GM23248 (cell line): ENCODE data around the gene INKA2. TPM values are rescaled to one million over a fixed set of nuclear protein-coding genes. Genes with fewer than 3 reads are reported as not detected.

ENCODE experiments used
- DNase-seq: peaks from one replicate; pipeline ENCODE4 v3.0.0-alpha.2; 2015
- H2AFZ ChIP-seq: fragments of 200-600 bp; sonication (generic); 2 replicates; pipeline ENCODE4 v1.6.1; 2016; ENCODE audit warnings: antibody characterized with exemption
- H3F3A ChIP-seq: fragments of 200-600 bp; sonication (generic); 2 replicates; pipeline ENCODE4 v1.6.1; 2016; ENCODE audit warnings: mild to moderate bottlenecking, antibody characterized with exemption, mixed run types; ENCODE audit not compliant: insufficient read depth
- H3K27ac ChIP-seq: fragments of 200-600 bp; sonication (generic); 2 replicates; pipeline ENCODE4 v1.5.1; 2016; ENCODE audit warnings: mild to moderate bottlenecking
- H3K27me3 ChIP-seq: fragments of 200-600 bp; sonication (generic); replicated peaks from 2 replicates; pipeline ENCODE4 v1.6.1; 2016; ENCODE audit warnings: mild to moderate bottlenecking; ENCODE audit not compliant: insufficient read depth
- H3K36me3 ChIP-seq: fragments of 200-600 bp; sonication (generic); 2 replicates; pipeline ENCODE4 v1.6.1; 2016; ENCODE audit warnings: low read depth, mild to moderate bottlenecking
- H3K4me1 ChIP-seq: fragments of 200-600 bp; sonication (generic); 2 replicates; pipeline ENCODE4 v1.6.1; 2016; ENCODE audit warnings: mild to moderate bottlenecking; ENCODE audit not compliant: insufficient read depth
- H3K4me2 ChIP-seq: fragments of 200-600 bp; sonication (generic); one replicate; pipeline ENCODE4 v1.6.1; 2016; ENCODE audit warnings: mild to moderate bottlenecking; ENCODE audit not compliant: unreplicated experiment
- H3K4me3 ChIP-seq: fragments of 200-600 bp; sonication (generic); 2 replicates; pipeline ENCODE4 v1.5.1; 2016; ENCODE audit warnings: mild to moderate bottlenecking
- H3K79me2 ChIP-seq: fragments of 200-600 bp; sonication (generic); 2 replicates; pipeline ENCODE4 v1.6.1; 2016; ENCODE audit warnings: mild to moderate bottlenecking; ENCODE audit not compliant: insufficient read depth
- H3K9ac ChIP-seq: fragments of 200-600 bp; sonication (generic); 2 replicates; pipeline ENCODE4 v1.6.1; 2016; ENCODE audit warnings: mild to moderate bottlenecking
- H3K9me2 ChIP-seq: fragments of 200-600 bp; sonication (generic); 2 replicates; pipeline ENCODE4 v1.6.1; 2016; ENCODE audit warnings: mixed run types, mild to moderate bottlenecking, moderate library complexity; ENCODE audit not compliant: insufficient read depth
- H3K9me3 ChIP-seq: fragments of 200-600 bp; sonication (generic); one replicate; pipeline ENCODE4 v1.6.1; 2017; ENCODE audit warnings: low read depth
- H4K20me1 ChIP-seq: fragments of 200-600 bp; sonication (generic); 2 replicates; pipeline ENCODE4 v1.6.0; 2016; ENCODE audit not compliant: insufficient read depth
- EZH2 ChIP-seq: fragments of 200-600 bp; sonication (generic); IDR thresholded peaks from 2 replicates; pipeline ENCODE4 v1.6.1; 2018; ENCODE audit warnings: antibody characterized with exemption, mild to moderate bottlenecking; ENCODE audit not compliant: insufficient read depth, poor library complexity, severe bottlenecking
- EZH2phosphoT487 ChIP-seq: fragments of 200-600 bp; sonication (generic); IDR thresholded peaks from 2 replicates; pipeline ENCODE4 v1.6.1; 2018; ENCODE audit warnings: antibody characterized with exemption, moderate library complexity, mild to moderate bottlenecking, low read depth; ENCODE audit not compliant: insufficient read depth
- WGBS, 2 experiments: methylation state at CpG; one replicate each; pipeline ENCODE4 v1.1.6; 2015 to 2017; ENCODE audit warnings: low lambda C conversion rate in 2 of 2, low coverage in 1 of 2; ENCODE audit errors: missing lambda C conversion rate in 2 of 2; 5-methylcytosine and 5-hydroxymethylcytosine counted together
- in situ Hi-C: fragments of 300-500 bp; cut with MboI; formaldehyde crosslinking; loops from 2 replicates; pipeline ENCODE4 v1.15.0; 2020
- polyA plus RNA-seq: library from polyadenylated mRNA; unstranded; fragments of >200 nt; fragmentation: Nextera tagmentation; extraction: Ambion mirVana; gene quantifications from 2 replicates; pipeline ENCODE4 v1.2.1, GENCODE V29; 2016
- total RNA-seq: library from RNA; depleted of rRNA; stranded (reverse); fragments of >200 nt; shearing (Covaris generic); gene quantifications from 2 replicates; pipeline ENCODE4 v1.2.3, GENCODE V29; 2014

INKA2 gene
- total and polyA plus RNA-seq, 2 experiments from 2014 or later: 1.2 to 1.3 TPM

- whole genome bisulfite sequencing, 2 experiments: 93 to 97% methylated on average over 3 of the region's 3 CpGs
- no peaks in the 10 kb centered on the region for H3K27me3 ChIP-seq
- peaks cover 12% of the 10 kb centered on the region for H3K4me1 ChIP-seq
- H3K9me2 ChIP-seq: no peaks in the 10 kb centered on the region
- no peaks in the 10 kb centered on the region for H3K9me3 ChIP-seq
- no peak overlapping the region for H3K4me2 ChIP-seq
- TF ChIP-seq EZH2 (no peak), EZH2phosphoT487 (no peak)
- H2AFZ ChIP-seq: no peak overlapping the region
- H3K36me3 ChIP-seq: peaks cover 51% of the 10 kb centered on the region
- H3K79me2 ChIP-seq: peaks cover 15% of the 10 kb centered on the region; the same call in 1 of the 2 replicates
- H3K9ac ChIP-seq: no peak overlapping the region
- no peak for DNase-seq
- no peak overlapping the region for H3K4me3 ChIP-seq
- no peaks in the 10 kb centered on the region for H3F3A ChIP-seq
- H4K20me1 ChIP-seq: no peaks in the 10 kb centered on the region
- in situ Hi-C loops: no loop called here
- no peak overlapping the region for H3K27ac ChIP-seq
Measured at GRCh38 chr1:111705841-111706240, 33.4 kb downstream of the INKA2 start.

- H3K79me2 ChIP-seq: peaks cover 15% of the 10 kb centered on the region; the same call in 1 of the 2 replicates
- no peaks in the 10 kb centered on the region for H3K27me3 ChIP-seq
- in situ Hi-C loops: no loop called here
- no peak overlapping the region for H2AFZ ChIP-seq
- peaks cover 12% of the 10 kb centered on the region for H3K4me1 ChIP-seq
- H3K4me2 ChIP-seq: no peak overlapping the region
- no peak overlapping the region for H3K9ac ChIP-seq
- H3K4me3 ChIP-seq: no peak overlapping the region
- no peak for DNase-seq
- H3K9me3 ChIP-seq: no peaks in the 10 kb centered on the region
- no peaks in the 10 kb centered on the region for H3F3A ChIP-seq
- TF ChIP-seq EZH2 (no peak), EZH2phosphoT487 (no peak)
- H3K9me2 ChIP-seq: no peaks in the 10 kb centered on the region
- H3K27ac ChIP-seq: no peak overlapping the region
- peaks cover 61% of the 10 kb centered on the region for H3K36me3 ChIP-seq
- no peaks in the 10 kb centered on the region for H4K20me1 ChIP-seq
Measured at GRCh38 chr1:111704776-111705175, 34.4 kb downstream of the INKA2 start.

GRCh38 chr1:111704240-111704639 is 35.0 kb downstream of the INKA2 start:
- Histone ChIP-seq H3K4me1 (peaks cover 12% of the 10 kb centered on the region), H3K36me3 (peaks cover 58% of the 10 kb centered on the region)
- in situ Hi-C loops: no loop called here

GRCh38 chr1:111702504-111703050 is 36.6 kb downstream of the INKA2 start:
- Histone ChIP-seq H3K27me3 (no peaks in the 10 kb centered on the region), H4K20me1 (no peaks in the 10 kb centered on the region), H3K9ac (no peak overlapping the region), H3K4me3 (no peak overlapping the region), H3K36me3 (peaks cover 62% of the 10 kb centered on the region), H2AFZ (no peak overlapping the region), H3K27ac (no peak overlapping the region), H3K4me2 (no peak overlapping the region), H3K4me1 (peaks cover 10% of the 10 kb centered on the region), H3F3A (no peaks in the 10 kb centered on the region), H3K79me2 (peaks cover 2% of the 10 kb centered on the region; the same call in 1 of the 2 replicates), H3K9me3 (no peaks in the 10 kb centered on the region), H3K9me2 (no peaks in the 10 kb centered on the region)
- WGBS, 2 experiments: 94 to 100% methylated on average over 5 of the region's 5 CpGs
- TF ChIP-seq EZH2phosphoT487 (no peak), EZH2 (no peak)
- in situ Hi-C loops: no loop called here
- DNase-seq: no peak

More at GRCh38 chr1:111704240-111704639, 35.0 kb downstream of the INKA2 start:
- H3K9ac ChIP-seq: no peak overlapping the region
- no peak overlapping the region for H3K27ac ChIP-seq
- H3K4me2 ChIP-seq: no peak overlapping the region
- no peak for DNase-seq
- H3K9me3 ChIP-seq: no peaks in the 10 kb centered on the region
- peaks cover 15% of the 10 kb centered on the region; the same call in 1 of the 2 replicates for H3K79me2 ChIP-seq
- H3K4me3 ChIP-seq: no peak overlapping the region
- H2AFZ ChIP-seq: no peak overlapping the region
- H3F3A ChIP-seq: no peaks in the 10 kb centered on the region
- 74 to 75% methylated on average over 2 of the region's 2 CpGs for WGBS, 2 experiments
- no peaks in the 10 kb centered on the region for H4K20me1 ChIP-seq
- H3K9me2 ChIP-seq: no peaks in the 10 kb centered on the region
- H3K27me3 ChIP-seq: no peaks in the 10 kb centered on the region
- no peak for TF ChIP-seq EZH2phosphoT487
- no peak for TF ChIP-seq EZH2

- Histone ChIP-seq H3K36me3 (peaks cover 67% of the 10 kb centered on the region), H4K20me1 (no peaks in the 10 kb centered on the region), H3K9ac (no peak overlapping the region), H3K9me2 (no peaks in the 10 kb centered on the region), H3K4me3 (no peak overlapping the region), H3F3A (no peaks in the 10 kb centered on the region), H3K4me2 (no peak overlapping the region), H3K4me1 (no peaks in the 10 kb centered on the region), H3K27ac (no peak overlapping the region), H3K9me3 (no peaks in the 10 kb centered on the region), H3K27me3 (no peaks in the 10 kb centered on the region), H3K79me2 (peaks cover 17% of the 10 kb centered on the region), H2AFZ (no peak overlapping the region)
- DNase-seq: no peak
- in situ Hi-C loops: no loop called here
- TF ChIP-seq EZH2 (no peak), EZH2phosphoT487 (no peak)
Measured at GRCh38 chr1:111699268-111699667, 39.9 kb downstream of the INKA2 start.
